Psoas muscle (tissue), 8 donors: Measurements from ENCODE around the gene CRYGN. TPM values are rescaled to one million over a fixed set of nuclear protein-coding genes. Genes with fewer than 3 reads are reported as not detected.

Experiments used
- ATAC-seq, 4 donors: fragments of 200-7000 bp; cut with Tn5 transposase; one replicate each; pipeline ENCODE4 v1.9.1; 2020; ENCODE audit warnings: moderate library complexity in 3 of 4, mild to moderate bottlenecking in 2 of 4
- DNase-seq, 2 donors: peaks; one replicate each; pipeline ENCODE4 v3.0.0-alpha.2; 2020
- H3K27ac ChIP-seq: fragments of 200-600 bp; one replicate; pipeline ENCODE4 v1.8.0; 2022
- H3K27me3 ChIP-seq, 3 donors: fragments of 200-600 bp in 1 of 3; one replicate each; pipeline versions ENCODE4 v1.6.1 to v1.8.0; 2013 to 2022; ENCODE audit warnings: low read length in 2 of 3, mild to moderate bottlenecking in 2 of 3, moderate library complexity in 1 of 3; ENCODE audit not compliant: insufficient read depth in 3 of 3
- H3K36me3 ChIP-seq, 2 donors: fragments of 200-600 bp in 1 of 2; one replicate each; pipeline versions ENCODE4 v1.6.1 to v1.8.0; 2013 to 2022; ENCODE audit warnings: low read depth in 1 of 2, mild to moderate bottlenecking in 1 of 2, moderate library complexity in 1 of 2; ENCODE audit not compliant: insufficient read depth in 1 of 2
- H3K4me1 ChIP-seq: fragments of 200-600 bp; one replicate; pipeline ENCODE4 v1.8.0; 2022
- H3K4me3 ChIP-seq: fragments of 200-600 bp; one replicate; pipeline ENCODE4 v1.8.0; 2022; ENCODE audit warnings: mild to moderate bottlenecking
- H3K9me3 ChIP-seq: fragments of 200-600 bp; one replicate; pipeline ENCODE4 v1.8.0; 2022
- WGBS, 3 donors: extraction: QIAGEN DNeasy Blood & Tissue Kit; methylation state at CpG; one replicate each; pipeline versions ENCODE4 v1.1.6 to v1.1.7; 2013; 5-methylcytosine and 5-hydroxymethylcytosine counted together
- intact Hi-C, 2 donors: fragments of 100-400 bp; cut with DNase I; formaldehyde crosslinking; loops; one replicate each; pipeline versions ENCODE4 v1.11.0 to v1.14.2; 2022
- polyA plus RNA-seq, 3 donors: library from polyadenylated mRNA; stranded (reverse); fragments of 200-250 nt; gene quantifications; one replicate each; pipeline ENCODE4 v1.2.3, GENCODE V29; 2013
- total RNA-seq, 4 donors: library from RNA; stranded (reverse); fragmentation: NEBNext Ultra II Directional in 2 of 4; extraction: Animal tissue kit (Norgen Biotek cat#: 25700) in 2 of 4; gene quantifications; one replicate each; pipeline versions ENCODE4 v1.2.1 to v1.2.4, GENCODE V29; 2021 to 2023
- TF ChIP-seq, protein P1 (sequence below): fragments of 200-600 bp; IDR thresholded peaks from one replicate; pipeline ENCODE4 v1.8.0; 2022; ENCODE audit warnings: antibody characterized with exemption
- donor health status: healthy with polysubstance abuse.
- donor health status: DM: no; HTN: no; CAD: no; lungs with moderate emphysema.
- donor health status: Bipolar disorder and iron deficiency.
- donor health status: healthy.
- donor health status: DM: yes; HTN: yes; CAD: no.
- donor health status: DM: no; HTN: no; CAD: no.
- donor health status: DM: no; HTN: no; CAD: no.
- donor health status: DM: yes; HTN: yes; CAD: no.

CRYGN gene
- total and polyA plus RNA-seq, 7 donors = 0.12 to 0.15 TPM; not detected in 5

DNA sequence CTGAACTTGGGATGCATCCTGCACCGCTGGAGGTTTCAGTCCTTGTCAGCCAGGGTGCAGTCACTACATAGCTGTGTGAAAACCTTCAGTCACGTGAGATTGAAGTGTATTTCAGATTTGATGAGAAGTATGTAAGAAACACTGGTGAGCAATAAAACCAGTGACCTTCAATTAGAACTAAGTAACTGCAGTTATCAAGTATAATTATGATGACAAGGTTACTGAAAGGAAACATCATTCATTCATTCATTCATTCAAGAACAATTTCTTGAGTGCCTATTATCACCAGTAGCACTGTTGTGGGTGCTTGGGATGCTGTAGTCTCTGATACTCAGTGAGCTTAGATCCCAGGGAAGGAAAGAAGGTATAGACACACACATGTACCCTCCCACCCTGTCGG is 46.1 kb upstream of the CRYGN start:
- H3K36me3 ChIP-seq = peaks cover 7 to 95% of the 10 kb centered on the region in 2 donors
- H3K4me1 ChIP-seq = peaks cover 42% of the 10 kb centered on the region
- WGBS, 3 donors = 89 to 93% (median 92%) methylated on average over 3 of the region's 3 CpGs

DNA sequence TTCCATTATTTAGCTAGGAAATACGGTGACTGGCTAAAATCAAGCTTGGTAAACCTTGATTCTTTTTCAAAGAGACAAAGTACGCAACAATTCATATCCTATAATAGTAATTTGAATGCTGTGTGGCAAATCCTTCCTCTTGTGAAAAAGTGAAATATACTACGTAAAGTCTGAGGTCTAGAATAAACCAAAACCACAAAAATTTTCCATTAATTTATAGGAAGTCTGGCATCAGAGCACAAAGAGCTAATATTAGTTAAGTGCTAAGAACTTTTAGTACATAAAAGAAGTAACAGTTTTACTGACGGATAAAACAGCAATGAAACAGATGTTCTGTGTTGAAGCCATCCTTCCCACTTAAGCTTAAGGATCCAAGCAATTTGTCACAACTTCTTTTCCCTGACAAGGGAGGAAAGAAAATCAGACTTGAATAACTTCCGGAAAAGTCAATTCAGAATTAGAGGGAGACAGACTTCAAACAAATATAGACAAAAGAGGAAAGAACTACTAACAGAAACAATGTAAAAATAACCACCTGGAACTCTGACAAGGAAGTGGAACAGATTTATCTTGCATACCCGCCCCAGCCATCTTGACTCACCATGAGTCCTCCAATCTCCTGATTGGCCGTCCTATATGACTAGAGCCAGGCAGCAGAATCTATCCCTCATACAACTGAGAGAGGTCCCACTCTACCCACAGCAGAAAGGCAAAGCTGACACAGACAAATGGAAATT is 45.2 kb upstream of the CRYGN start:
- H3K36me3 ChIP-seq = peaks cover 5 to 89% of the 10 kb centered on the region in 2 donors
- H3K27me3 ChIP-seq = no peaks in the 10 kb centered on the region
- H3K4me3 ChIP-seq = no peak overlapping the region
- DNase-seq (no peak), ATAC-seq (peak; percentile 63 to 81 (median 72))
- TF ChIP-seq, protein P1, sequence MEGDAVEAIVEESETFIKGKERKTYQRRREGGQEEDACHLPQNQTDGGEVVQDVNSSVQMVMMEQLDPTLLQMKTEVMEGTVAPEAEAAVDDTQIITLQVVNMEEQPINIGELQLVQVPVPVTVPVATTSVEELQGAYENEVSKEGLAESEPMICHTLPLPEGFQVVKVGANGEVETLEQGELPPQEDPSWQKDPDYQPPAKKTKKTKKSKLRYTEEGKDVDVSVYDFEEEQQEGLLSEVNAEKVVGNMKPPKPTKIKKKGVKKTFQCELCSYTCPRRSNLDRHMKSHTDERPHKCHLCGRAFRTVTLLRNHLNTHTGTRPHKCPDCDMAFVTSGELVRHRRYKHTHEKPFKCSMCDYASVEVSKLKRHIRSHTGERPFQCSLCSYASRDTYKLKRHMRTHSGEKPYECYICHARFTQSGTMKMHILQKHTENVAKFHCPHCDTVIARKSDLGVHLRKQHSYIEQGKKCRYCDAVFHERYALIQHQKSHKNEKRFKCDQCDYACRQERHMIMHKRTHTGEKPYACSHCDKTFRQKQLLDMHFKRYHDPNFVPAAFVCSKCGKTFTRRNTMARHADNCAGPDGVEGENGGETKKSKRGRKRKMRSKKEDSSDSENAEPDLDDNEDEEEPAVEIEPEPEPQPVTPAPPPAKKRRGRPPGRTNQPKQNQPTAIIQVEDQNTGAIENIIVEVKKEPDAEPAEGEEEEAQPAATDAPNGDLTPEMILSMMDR = no peak
- H3K27ac ChIP-seq = peak overlapping the region; percentile 4
- no peaks in the 10 kb centered on the region for H3K9me3 ChIP-seq
- 76 to 79% (median 76%) methylated on average over 7 of the region's 7 CpGs for WGBS, 3 donors
- intact Hi-C loops = no loop called here
- H3K4me1 ChIP-seq = peaks cover 42% of the 10 kb centered on the region

More for the DNA sequence above, 46.1 kb upstream of the CRYGN start:
- Histone ChIP-seq H3K9me3 (no peaks in the 10 kb centered on the region), H3K27ac (no peak overlapping the region), H3K4me3 (no peak overlapping the region), H3K27me3 (no peaks in the 10 kb centered on the region)
- ATAC-seq (no peak), DNase-seq (no peak)
- intact Hi-C loops = no loop called here
- TF ChIP-seq, protein P1 = no peak

DNA sequence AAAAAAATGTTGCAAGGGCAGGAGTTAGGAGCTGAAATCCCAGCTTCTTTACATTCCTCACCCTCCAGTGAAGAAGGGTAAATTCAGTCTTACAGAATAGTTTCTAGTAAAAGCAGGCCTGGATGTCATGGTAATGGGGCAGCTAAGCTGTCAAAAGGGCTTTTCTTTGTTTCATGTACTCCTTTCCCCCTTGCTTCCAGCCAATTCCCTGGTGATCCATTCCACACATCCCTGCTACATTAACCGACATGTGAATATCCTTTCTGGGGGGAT is 43.7 kb upstream of the CRYGN start:
- TF ChIP-seq, protein P1 = no peak
- no peak for ATAC-seq
- 80 to 95% (median 92%) methylated on average over 1 of the region's 1 CpG for WGBS, 3 donors
- Histone ChIP-seq H3K9me3 (no peaks in the 10 kb centered on the region), H3K27me3 (no peaks in the 10 kb centered on the region), H3K4me1 (peaks cover 42% of the 10 kb centered on the region), H3K27ac (peak overlapping the region; percentile 43), H3K36me3 (peaks cover 2 to 81% of the 10 kb centered on the region in 2 donors), H3K4me3 (no peak overlapping the region)
- no peak for DNase-seq
- intact Hi-C loops = no loop called here

DNA sequence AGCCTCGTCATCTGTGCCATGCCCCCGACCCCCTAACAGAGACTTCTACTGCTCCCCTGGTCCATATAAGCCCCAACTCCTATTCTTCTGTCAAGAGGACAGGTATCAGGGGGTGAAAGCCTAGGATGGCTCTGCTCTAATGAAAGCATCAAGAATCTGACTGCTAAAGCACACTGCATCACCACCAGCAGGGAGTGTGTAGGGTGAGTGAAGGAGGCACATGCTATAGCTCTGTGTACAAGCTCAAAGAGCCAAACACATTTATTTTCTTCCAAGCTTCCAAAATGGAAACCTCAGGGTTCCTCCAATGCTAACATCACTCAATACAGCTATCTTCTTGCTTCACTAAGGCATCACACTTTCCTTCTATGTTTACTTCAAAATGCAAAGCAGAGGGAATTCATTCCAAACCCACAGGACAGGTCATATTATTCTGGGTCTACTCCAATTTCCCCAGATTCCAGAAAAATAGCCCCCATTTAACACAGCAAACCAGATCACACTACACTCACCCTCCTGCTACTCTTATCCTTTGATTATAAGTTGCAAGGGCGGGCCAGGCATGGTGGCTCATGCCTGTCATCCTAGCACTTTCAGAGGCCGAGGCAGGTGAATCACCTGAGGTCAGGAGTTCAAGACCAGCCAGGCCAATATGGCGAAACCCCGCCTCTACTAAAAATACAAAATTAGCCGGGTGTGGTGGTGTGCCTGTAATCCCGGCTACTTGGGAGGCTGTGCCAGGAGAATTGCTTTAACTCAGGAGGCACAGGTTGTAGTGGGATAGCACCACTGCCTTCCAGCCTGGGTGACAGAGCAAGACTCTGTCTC is 43.2 kb upstream of the CRYGN start:
- no peaks in the 10 kb centered on the region for H3K27me3 ChIP-seq
- DNase-seq (peak in 1 of 2 donors; percentile 69), ATAC-seq (peak; percentile 45 to 80 (median 68))
- no peak overlapping the region for H3K4me3 ChIP-seq
- peaks cover 2 to 75% of the 10 kb centered on the region in 2 donors for H3K36me3 ChIP-seq
- WGBS, 3 donors = 74 to 84% (median 76%) methylated on average over 8 of the region's 8 CpGs
- TF ChIP-seq, protein P1 = no peak
- no peaks in the 10 kb centered on the region for H3K9me3 ChIP-seq
- H3K27ac ChIP-seq = peak overlapping the region; percentile 43
- H3K4me1 ChIP-seq = peaks cover 38% of the 10 kb centered on the region
- intact Hi-C loops = no loop called here
